H9 (cell line): ENCODE results near the gene GNAO1. TPM values are rescaled to one million over a fixed set of nuclear protein-coding genes. Genes with fewer than 3 reads are reported as not detected.

Experiments used
- DNase-seq: peaks from one replicate; pipeline ENCODE4 v3.0.0-alpha.2; 2017
- H2AFZ ChIP-seq: one replicate; pipeline ENCODE4 v1.6.1; 2013; ENCODE audit warnings: mild to moderate bottlenecking, low read length, control low read depth, moderate library complexity
- H2AK5ac ChIP-seq: 2 replicates; pipeline ENCODE4 v1.6.1; 2013; ENCODE audit warnings: low read length, control low read depth, mixed read lengths; ENCODE audit not compliant: insufficient read length
- H2BK120ac ChIP-seq: one replicate; pipeline ENCODE4 v1.6.1; 2013; ENCODE audit warnings: low read depth, mild to moderate bottlenecking, low read length, control low read depth, inconsistent platforms; ENCODE audit not compliant: poor library complexity, severe bottlenecking
- H2BK12ac ChIP-seq: 2 replicates; pipeline ENCODE4 v1.6.1; 2013; ENCODE audit warnings: low read length, control low read depth, mixed read lengths, low read depth; ENCODE audit not compliant: insufficient read length
- H2BK15ac ChIP-seq: 2 replicates; pipeline ENCODE4 v1.6.1; 2013; ENCODE audit warnings: low read depth, low read length, control low read depth
- H2BK20ac ChIP-seq: one replicate; pipeline ENCODE4 v1.6.1; 2013; ENCODE audit warnings: low read depth, mild to moderate bottlenecking, low read length, control low read depth, inconsistent platforms; ENCODE audit not compliant: poor library complexity, severe bottlenecking
- H2BK5ac ChIP-seq: 2 replicates; pipeline ENCODE4 v1.6.1; 2013; ENCODE audit warnings: low read length, control low read depth, mixed read lengths; ENCODE audit not compliant: insufficient read length
- H3K14ac ChIP-seq: 2 replicates; pipeline ENCODE4 v1.6.1; 2013; ENCODE audit warnings: low read length, control low read depth; ENCODE audit not compliant: insufficient read depth
- H3K18ac ChIP-seq: 2 replicates; pipeline ENCODE4 v1.6.1; 2013; ENCODE audit warnings: low read depth, mild to moderate bottlenecking, mixed read lengths, low read length, control low read depth; ENCODE audit not compliant: insufficient read length
- H3K23ac ChIP-seq: 2 replicates; pipeline ENCODE4 v1.6.1; 2013; ENCODE audit warnings: low read length, control low read depth, mixed read lengths, low read depth; ENCODE audit not compliant: insufficient read length
- H3K23me2 ChIP-seq: 2 replicates; pipeline ENCODE4 v1.6.1; 2013; ENCODE audit warnings: low read depth, mild to moderate bottlenecking, mixed read lengths, low read length, control low read depth; ENCODE audit not compliant: insufficient read length, poor library complexity, severe bottlenecking
- H3K27ac ChIP-seq: 2 replicates; pipeline ENCODE4 v1.5.1; 2013; ENCODE audit warnings: low read length, control low read depth, mixed read lengths, low read depth; ENCODE audit not compliant: insufficient read length
- H3K27me3 ChIP-seq: 2 replicates; pipeline ENCODE4 v1.6.1; 2013; ENCODE audit warnings: low read length, control low read depth, inconsistent platforms; ENCODE audit not compliant: insufficient read depth
- H3K4ac ChIP-seq: 2 replicates; pipeline ENCODE4 v1.6.1; 2013; ENCODE audit warnings: low read depth, mild to moderate bottlenecking, control low read depth, inconsistent platforms, low read length, moderate library complexity
- H3K4me1 ChIP-seq: 2 replicates; pipeline ENCODE4 v1.6.1; 2013; ENCODE audit warnings: low read length, control low read depth, inconsistent platforms; ENCODE audit not compliant: insufficient read depth
- H3K4me2 ChIP-seq: 2 replicates; pipeline ENCODE4 v1.6.1; 2013; ENCODE audit warnings: low read length, control low read depth, mixed read lengths; ENCODE audit not compliant: insufficient read length, insufficient read depth
- H3K56ac ChIP-seq: 2 replicates; pipeline ENCODE4 v1.6.1; 2013; ENCODE audit warnings: low read depth, mild to moderate bottlenecking, mixed read lengths, low read length, control low read depth; ENCODE audit not compliant: insufficient read length
- H3K79me1 ChIP-seq: 2 replicates; pipeline ENCODE4 v1.6.1; 2013; ENCODE audit warnings: low read depth, mild to moderate bottlenecking, moderate library complexity, low read length, control low read depth, inconsistent platforms; ENCODE audit not compliant: insufficient read depth, poor library complexity, severe bottlenecking
- H3K79me2 ChIP-seq: 2 replicates; pipeline ENCODE4 v1.6.1; 2013; ENCODE audit warnings: low read length, control low read depth, inconsistent platforms; ENCODE audit not compliant: insufficient read depth
- H3K9ac ChIP-seq: 2 replicates; pipeline ENCODE4 v1.6.1; 2013; ENCODE audit warnings: low read length, control low read depth, mixed read lengths; ENCODE audit not compliant: insufficient read length; ENCODE audit errors: extremely low read depth
- H3K9me3 ChIP-seq: one replicate; pipeline ENCODE4 v1.6.1; 2013; ENCODE audit warnings: low read depth, low read length, inconsistent platforms; ENCODE audit not compliant: control insufficient read depth
- H3T11ph ChIP-seq: one replicate; pipeline ENCODE4 v1.6.1; 2013; ENCODE audit warnings: mild to moderate bottlenecking, low read length, control low read depth, inconsistent platforms
- H4K20me1 ChIP-seq: one replicate; pipeline ENCODE4 v1.6.1; 2013; ENCODE audit not compliant: control insufficient read depth, insufficient read length, insufficient read depth
- H4K5ac ChIP-seq: 2 replicates; pipeline ENCODE4 v1.6.1; 2013; ENCODE audit warnings: low read depth, mild to moderate bottlenecking, mixed read lengths, low read length, control low read depth; ENCODE audit not compliant: insufficient read length
- H4K8ac ChIP-seq: replicated peaks from 2 replicates; pipeline ENCODE4 v1.6.1; 2013; ENCODE audit warnings: low read length, control low read depth, mixed read lengths, low read depth; ENCODE audit not compliant: insufficient read length
- H4K91ac ChIP-seq: 2 replicates; pipeline ENCODE4 v1.6.1; 2013; ENCODE audit warnings: low read depth, mild to moderate bottlenecking, moderate library complexity, mixed read lengths, low read length, control low read depth; ENCODE audit not compliant: insufficient read length
- H3K27ac Mint-ChIP-seq, 3 experiments: 2 replicates in 2 of 3; 3 replicates in 1 of 3; pipeline ENCODE4 v1.8.0; 2020 to 2021; ENCODE audit warnings: mixed read lengths in 3 of 3, mild to moderate bottlenecking in 1 of 3, moderate library complexity in 1 of 3
- H3K27me3 Mint-ChIP-seq: 2 replicates; pipeline ENCODE4 v1.8.0; 2021; ENCODE audit warnings: low read depth, mild to moderate bottlenecking, moderate library complexity, mixed read lengths
- H3K36me3 Mint-ChIP-seq, 3 experiments: 2 replicates in 2 of 3; 3 replicates in 1 of 3; pipeline ENCODE4 v1.8.0; 2020 to 2021; ENCODE audit warnings: low read depth in 3 of 3, mixed read lengths in 3 of 3; ENCODE audit not compliant: insufficient read depth in 1 of 3
- H3K4me1 Mint-ChIP-seq, 2 experiments: 2 replicates each; pipeline ENCODE4 v1.8.0; 2020; ENCODE audit warnings: mixed read lengths in 2 of 2
- H3K4me3 Mint-ChIP-seq, 2 experiments: 2 replicates in 1 of 2; 3 replicates in 1 of 2; pipeline ENCODE4 v1.8.0; 2020 to 2021; ENCODE audit warnings: mild to moderate bottlenecking in 2 of 2, mixed read lengths in 2 of 2, moderate library complexity in 1 of 2
- H3K9me3 Mint-ChIP-seq, 2 experiments: 2 replicates in 1 of 2; 3 replicates in 1 of 2; pipeline ENCODE4 v1.8.0; 2020; ENCODE audit warnings: mild to moderate bottlenecking in 2 of 2, mixed read lengths in 2 of 2, moderate library complexity in 1 of 2
- CTCF ChIP-seq: fragments of 200-600 bp; sonication (generic); conservative IDR thresholded peaks from 3 replicates; pipeline ENCODE4 v1.8.0; 2021; ENCODE audit warnings: antibody characterized with exemption, mild to moderate bottlenecking
- WGBS: extraction: QIAGEN DNeasy Blood & Tissue Kit; methylation state at CpG from one replicate; pipeline ENCODE4 v1.1.7; 2013; ENCODE audit warnings: missing lambda C conversion rate, low lambda C conversion rate, mixed read lengths; ENCODE audit not compliant: insufficient read length; ENCODE audit errors: extremely low coverage; 5-methylcytosine and 5-hydroxymethylcytosine counted together
- total RNA-seq: library from RNA; stranded (reverse); gene quantifications from 2 replicates; pipeline ENCODE4 v1.2.1, GENCODE V29; 2021

The GNAO1 gene
- total RNA-seq, 1 experiment from 2014 or later: 16.9 TPM

GRCh38 chr16:56302506-56302905, 111.2 kb downstream of the GNAO1 start:
- Histone ChIP-seq H3K23ac (no peak overlapping the region), H3K9me3 (no peaks in the 10 kb centered on the region), H3K4me1 (no peaks in the 10 kb centered on the region), H3K18ac (no peak overlapping the region), H2BK15ac (no peak overlapping the region), H2BK120ac (no peak overlapping the region), H3K14ac (no peak overlapping the region), H2BK20ac (no peak overlapping the region), H3K23me2 (no peaks in the 10 kb centered on the region), H2AFZ (no peak overlapping the region), H3K79me2 (no peaks in the 10 kb centered on the region), H4K5ac (no peak overlapping the region), H3K27me3 (no peaks in the 10 kb centered on the region), H4K8ac (no peak overlapping the region), H4K20me1 (no peaks in the 10 kb centered on the region), H4K91ac (no peak overlapping the region), H3T11ph (no peak overlapping the region), H3K27ac (no peak overlapping the region), H2BK5ac (no peak overlapping the region), H3K4ac (no peak overlapping the region), H3K79me1 (no peaks in the 10 kb centered on the region), H2BK12ac (no peak overlapping the region), H3K4me2 (no peak overlapping the region), H3K9ac (no peak overlapping the region), H3K56ac (no peak overlapping the region), H2AK5ac (no peak overlapping the region)
- no peak overlapping the region for H3K4me3 Mint-ChIP-seq
- WGBS: no CpG with 5 or more reads among the region's 5 CpGs
- peak overlapping the region in 1 of 3 experiments; percentile 28; a peak in 1 of 7 replicates for H3K27ac Mint-ChIP-seq
- no peaks in the 10 kb centered on the region for H3K9me3 Mint-ChIP-seq
- H3K4me1 Mint-ChIP-seq: peaks cover 23 to 41% of the 10 kb centered on the region in 2 experiments
- peaks cover 0 to 3% (median 0%) of the 10 kb centered on the region in 3 experiments; a peak in 2 of 7 replicates for H3K36me3 Mint-ChIP-seq
- peaks cover 14% of the 10 kb centered on the region for H3K27me3 Mint-ChIP-seq
- no peak for DNase-seq
- no peak for TF ChIP-seq CTCF
